Inflammatory macrophage treated with lipopolysaccharide for 1 hour (primary cell): Measurements from ENCODE around the gene TANGO6.
"Not testable (repeated sequence)": the region's sequence is repeated elsewhere in the genome, so short reads cannot be mapped to it uniquely, and the experiment has no call there.

Experiments used
- DNase-seq, 2 donors: peaks; one replicate each; pipeline ENCODE4 v3.0.0-alpha.2; 2020 to 2022

Gene TANGO6

DNA sequence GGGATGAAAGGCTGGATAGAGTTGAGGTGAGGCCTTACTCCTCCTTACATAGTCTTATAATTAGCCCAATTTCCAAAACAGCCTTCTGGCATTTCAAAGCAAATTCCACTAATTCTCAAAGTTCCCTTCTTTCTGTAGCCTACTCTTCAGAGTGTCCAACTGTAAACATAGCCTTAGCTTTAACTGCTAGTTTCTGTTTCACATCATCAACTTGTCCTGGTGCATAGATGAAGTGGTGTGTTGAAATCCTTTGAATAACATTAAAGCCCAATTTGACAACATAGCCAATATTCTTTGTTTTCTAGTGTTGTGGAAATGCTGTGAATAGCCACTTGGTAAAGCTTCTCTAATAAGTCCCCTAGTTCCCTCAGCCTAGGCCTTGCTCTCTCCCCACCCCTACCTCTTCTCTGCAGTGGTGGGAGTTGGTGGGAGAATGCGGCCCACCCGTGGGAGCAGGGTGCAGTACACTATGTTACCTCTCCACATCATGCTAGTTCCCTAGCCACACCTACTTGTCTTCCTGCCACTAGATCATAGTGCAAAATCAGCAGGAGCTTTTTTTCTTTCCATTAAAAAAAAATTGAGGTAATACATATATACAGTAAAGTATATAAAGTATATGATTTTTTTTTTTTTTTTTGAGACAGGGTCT lies 135.1 kb downstream of the TANGO6 start:
- no peak for DNase-seq

DNA sequence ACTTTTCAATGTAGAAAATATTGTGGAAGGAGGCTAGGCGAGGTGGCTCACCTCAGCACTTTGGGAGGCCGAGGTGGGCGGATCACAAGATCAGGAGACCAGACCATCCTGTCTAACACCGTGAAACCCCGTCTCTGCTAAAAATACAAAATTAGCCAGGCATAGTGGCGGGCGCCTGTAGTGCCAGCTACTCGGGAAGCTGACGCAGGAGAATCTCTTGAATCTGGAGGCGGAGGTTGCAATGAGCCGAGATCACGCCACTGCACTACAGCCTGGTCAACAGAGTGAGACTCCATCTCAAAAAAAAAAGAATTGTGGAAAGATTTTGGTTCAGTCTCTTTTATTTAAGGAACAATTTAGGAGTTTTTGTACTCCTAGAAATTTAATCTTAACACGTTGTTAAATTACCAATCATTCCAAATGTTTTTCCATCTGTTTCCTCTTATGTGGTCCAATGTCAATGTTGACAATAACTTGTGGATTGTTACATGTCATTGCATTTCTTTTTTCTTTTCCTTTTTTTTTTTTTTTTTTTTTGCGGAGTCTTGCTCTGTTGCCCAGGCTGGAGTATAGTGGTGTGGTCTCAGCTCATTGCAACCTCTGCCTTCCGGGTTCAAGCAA lies 137.5 kb downstream of the TANGO6 start:
- no peak for DNase-seq

- DNase-seq: no peak
These were observed 138.6 kb downstream of the TANGO6 start for GRCh38 chr16:68981971-68982370.

- DNase-seq: no peak
These were observed 141.1 kb downstream of the TANGO6 start for GRCh38 chr16:68984467-68984866.

DNA sequence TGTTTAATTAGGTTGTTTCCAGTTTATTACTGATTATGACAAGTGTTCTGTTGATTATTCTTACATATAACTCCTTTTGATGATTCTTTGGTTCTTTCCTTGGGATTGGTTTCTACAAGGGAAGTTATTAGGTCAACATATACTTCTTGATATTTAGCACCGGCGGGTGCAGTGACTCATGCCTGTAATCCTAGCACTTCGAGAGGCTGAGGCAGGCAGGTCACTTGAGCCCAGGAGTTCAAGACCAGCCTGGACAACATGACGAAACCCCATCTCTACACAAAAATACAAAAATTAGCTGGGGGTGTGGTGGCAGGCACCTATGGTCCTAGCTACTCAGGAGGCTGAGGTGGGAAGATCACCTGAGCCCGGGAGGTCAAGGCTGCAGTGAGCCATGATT lies 141.9 kb downstream of the TANGO6 start:
- DNase-seq: no peak

DNA sequence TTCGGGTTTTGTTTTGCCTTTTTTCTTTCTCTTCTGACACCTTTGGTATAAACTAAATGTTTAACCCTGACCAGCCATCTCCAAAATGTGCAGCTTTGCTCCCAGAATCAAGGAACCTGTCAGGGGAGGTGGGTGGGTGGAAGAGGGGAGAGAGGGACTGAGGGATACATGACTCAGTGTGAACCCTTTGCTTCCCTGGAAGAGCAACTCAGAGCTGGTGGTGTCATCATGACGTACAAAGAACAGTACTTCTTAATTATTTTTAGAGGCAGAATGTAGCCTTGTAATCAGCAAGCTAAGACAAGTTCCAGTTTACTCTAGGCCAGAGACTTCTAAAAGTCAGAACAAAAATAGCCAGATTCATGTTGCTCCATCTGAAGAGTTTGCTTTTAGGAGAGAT lies 142.5 kb downstream of the TANGO6 start:
- DNase-seq: no peak

DNA sequence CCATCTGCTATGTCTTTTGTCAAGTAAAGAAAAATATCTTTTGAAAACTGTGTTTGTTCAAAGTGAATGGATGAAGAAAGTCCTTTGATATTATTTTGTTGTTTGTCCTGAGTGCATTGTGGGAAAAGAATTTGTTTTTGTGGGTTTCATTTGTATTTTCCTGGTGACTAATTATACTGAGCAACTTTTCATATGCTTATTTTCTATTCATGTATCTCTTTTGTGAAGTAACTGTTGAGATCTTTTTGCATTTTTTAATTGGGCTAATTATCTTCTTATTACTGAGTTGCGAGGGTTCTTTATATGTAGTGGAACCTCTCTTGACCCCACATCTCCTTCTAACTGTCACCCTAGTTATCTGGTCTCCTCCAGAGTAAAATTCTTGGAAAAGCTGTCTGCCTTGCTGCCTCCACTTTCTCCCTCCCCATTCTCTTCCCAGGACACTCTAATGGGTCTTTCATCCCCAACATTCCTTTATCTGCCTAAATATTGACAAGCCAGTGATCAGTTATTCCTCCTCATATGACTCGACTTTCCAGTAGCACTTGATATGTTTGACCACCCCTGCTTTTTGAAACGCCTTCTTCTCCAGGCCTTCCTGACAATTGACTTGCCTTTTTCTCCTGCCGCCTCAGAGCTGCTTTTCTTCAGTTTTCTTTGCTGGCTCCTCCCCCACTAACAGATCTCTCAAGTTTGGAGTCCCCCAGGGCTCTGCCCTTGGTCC lies 144.6 kb downstream of the TANGO6 start:
- no peak for DNase-seq

- not testable (repeated sequence) for DNase-seq
These were observed 147.0 kb downstream of the TANGO6 start for GRCh38 chr16:68990172-68990845.

DNA sequence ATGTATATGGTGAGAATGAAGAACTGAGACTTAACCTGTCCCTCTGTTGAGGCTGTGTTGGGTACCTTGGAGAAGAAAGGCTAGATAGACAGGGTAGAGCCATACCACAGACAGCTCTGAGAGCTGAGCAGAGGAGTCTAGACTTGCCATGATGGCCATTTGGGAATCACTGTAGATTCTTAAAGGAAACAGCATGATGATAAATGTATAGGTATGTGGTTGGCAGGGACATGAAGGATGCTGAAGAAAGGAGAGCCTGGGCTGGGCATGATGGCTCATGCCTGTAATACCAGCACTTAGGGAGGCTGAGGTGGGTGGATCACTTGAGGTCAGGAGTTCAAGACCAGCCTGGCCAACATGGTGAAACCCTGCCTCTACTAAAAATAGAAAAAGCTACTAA lies 147.7 kb downstream of the TANGO6 start:
- DNase-seq: no peak

GRCh38 chr16:68992521-68992920 lies 149.2 kb downstream of the TANGO6 start:
- no peak for DNase-seq

DNA sequence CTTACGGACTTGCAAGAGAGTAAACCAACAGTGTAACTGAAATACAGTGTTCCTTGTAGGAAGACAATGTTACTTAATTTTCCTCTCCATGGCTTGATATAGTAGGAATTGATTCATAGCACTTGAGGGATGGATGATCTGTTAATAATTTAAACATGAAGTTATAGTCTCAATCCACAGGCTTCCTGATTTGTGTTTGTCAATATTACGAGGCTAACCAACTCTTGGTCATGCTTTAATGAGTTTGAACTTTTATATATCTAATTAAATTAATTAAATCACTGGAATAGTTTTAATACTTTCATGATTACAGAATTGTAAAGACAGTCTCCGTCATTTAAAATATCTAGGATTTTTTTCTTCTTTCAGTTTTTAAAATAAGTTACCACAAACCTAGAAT lies 150.1 kb downstream of the TANGO6 start:
- no peak for DNase-seq

DNA sequence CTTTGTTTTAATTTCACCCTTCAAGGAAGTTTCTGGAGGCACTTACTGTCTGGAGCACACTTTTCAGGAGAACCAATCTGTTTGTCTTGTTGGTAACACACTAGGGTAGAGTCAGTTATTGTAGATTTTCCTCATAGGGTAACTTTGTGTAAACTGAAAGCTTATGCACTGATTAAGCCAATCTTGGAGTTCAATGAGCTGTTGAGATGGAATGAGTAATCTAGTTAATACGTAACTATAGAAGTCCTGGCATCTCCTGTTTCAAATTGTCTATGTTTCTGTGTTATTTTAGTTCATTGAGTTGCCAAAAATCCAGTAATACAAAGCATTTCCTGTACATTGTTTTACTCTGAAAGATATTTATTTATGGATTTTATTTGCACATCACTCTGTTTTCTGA lies 150.6 kb downstream of the TANGO6 start:
- DNase-seq: no peak

GRCh38 chr16:68994324-68994723 lies 151.0 kb downstream of the TANGO6 start:
- DNase-seq: no peak

GRCh38 chr16:68995011-68995504 lies 151.7 kb downstream of the TANGO6 start:
- DNase-seq: peak; percentile 13 to 22

- no peak for DNase-seq
These were observed 154.2 kb downstream of the TANGO6 start for GRCh38 chr16:68997564-68997963.

GRCh38 chr16:68999114-68999513 lies 155.8 kb downstream of the TANGO6 start:
- DNase-seq: no peak

DNA sequence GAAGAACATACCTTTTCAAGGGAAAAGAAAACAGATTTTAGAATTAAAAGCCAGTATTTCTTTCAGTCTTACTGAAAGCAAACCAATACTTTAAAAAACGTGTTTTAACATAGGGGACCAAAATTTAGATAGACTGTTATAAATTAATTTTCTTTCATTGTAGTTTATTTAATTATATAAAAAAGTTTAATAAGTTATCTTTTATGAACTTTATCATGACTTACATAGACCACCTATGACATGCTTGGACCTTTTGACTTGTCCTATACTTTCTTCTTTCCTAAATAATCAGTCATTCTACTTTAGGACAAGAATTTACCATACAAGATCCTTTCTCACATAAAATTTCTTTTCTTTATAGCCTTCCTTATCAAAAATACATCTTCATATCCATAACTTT lies 160.2 kb downstream of the TANGO6 start:
- no peak for DNase-seq

DNA sequence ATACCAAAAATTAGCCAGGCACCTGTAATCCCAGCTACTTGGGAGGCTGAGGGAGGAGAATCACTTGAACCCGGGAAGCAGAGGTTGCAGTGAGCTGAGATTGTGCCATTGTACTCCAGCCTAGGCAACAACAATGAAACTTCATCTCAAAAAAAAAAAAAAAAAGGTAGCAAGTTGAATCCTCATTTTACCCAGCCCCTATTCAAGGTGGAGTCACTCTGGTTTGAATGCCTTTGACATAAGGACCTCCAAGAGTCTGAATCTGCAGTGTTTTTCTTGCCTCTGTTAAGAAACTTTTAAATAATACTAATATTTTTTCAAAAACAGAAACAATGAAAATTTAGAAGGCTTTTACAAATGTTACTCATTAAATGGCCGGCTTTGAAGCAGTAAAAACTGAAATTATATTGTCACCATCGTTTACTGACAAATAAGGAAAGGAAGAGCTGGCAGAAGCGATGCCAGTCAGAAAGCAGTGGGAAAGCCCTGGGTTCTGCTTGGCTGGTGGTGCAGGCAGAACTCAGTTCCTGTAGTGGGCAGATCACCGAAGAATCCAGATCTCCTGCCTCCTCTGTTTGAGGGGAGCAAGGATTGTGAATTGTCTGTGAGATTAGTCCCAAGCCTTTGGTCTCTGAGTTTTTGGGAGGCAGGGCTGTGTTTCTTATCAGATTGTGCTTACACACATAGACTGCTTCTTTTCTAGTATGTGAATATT lies 162.5 kb downstream of the TANGO6 start:
- no peak for DNase-seq

DNA sequence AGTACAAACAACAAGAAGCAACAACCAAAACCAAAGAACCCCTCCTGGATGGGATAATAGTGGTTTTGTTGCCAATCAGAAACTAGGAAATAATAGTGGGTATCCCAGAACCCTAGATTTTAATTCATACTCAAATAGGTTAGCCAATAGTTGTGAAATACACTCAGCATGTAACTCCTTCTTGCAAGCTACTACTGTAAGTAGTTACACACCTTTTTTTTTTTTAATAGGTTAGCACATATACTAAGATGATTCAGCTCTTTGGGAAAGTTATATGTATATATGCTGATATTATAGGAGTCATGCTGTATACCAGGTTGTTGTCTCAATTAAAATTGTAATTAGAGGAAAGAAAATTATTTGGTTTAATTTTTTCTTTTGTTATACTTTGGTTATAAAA lies 169.6 kb downstream of the TANGO6 start:
- DNase-seq: no peak

DNA sequence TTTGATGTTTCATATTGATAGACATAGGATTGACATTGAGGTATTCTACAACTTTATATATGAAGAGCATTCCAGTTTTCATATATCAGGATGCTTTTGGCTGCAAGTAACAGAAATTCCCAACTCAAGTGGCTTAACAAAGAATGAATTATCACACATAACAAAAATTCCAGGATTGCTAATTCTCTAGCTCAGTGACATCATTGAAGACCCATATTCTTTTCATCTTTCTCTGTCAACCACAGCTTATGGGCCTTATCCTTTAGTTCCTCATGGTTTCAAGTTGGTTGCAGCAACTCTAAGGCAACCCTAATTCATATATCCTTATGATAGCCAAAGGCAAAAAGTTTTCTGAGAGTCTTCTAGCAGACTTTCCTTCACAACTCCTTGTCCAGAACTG lies 170.7 kb downstream of the TANGO6 start:
- peak; percentile 64 to 65 for DNase-seq

GRCh38 chr16:69014811-69015210 lies 171.5 kb downstream of the TANGO6 start:
- no peak for DNase-seq

DNA sequence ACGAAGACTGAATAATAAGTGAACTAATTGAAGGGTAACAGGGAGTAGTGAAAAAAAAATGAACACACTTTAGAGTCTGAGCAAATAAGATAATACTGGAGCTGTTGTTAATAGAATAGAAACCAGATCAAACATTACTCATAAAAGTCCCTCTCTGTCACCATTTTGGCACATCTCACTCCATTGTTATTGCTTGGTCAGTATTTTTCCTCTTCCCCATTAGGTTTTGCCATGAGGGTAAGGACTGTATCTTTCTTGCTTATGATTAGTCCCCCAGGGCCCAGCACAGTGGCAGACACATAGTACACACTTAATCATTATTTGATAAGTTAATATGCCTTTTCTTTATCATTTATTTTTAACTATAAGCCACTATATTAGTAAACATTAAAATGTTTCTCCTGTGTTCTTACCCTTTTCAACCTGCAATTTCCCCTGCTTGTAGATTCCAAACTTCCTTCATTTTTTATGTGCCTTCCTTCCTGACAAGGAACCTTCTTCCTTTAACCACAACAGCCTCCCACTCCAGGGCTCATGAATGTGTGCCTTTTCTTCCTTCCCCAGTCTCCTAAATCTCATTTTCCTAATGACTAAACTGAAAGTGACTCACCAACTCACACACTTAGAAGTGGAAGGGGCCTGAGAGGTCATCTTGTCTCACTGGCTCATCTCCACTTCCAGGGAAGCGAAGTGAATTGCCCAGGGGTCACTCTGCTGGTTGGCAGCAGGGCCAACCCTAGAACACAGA lies 173.9 kb downstream of the TANGO6 start:
- DNase-seq: peak; percentile 69 to 74
